ENCODE measurements around the gene STK16.
A peak's percentile ranks its signal among the peaks of the same experiment; 100 is the strongest.

Gene STK16

DNA sequence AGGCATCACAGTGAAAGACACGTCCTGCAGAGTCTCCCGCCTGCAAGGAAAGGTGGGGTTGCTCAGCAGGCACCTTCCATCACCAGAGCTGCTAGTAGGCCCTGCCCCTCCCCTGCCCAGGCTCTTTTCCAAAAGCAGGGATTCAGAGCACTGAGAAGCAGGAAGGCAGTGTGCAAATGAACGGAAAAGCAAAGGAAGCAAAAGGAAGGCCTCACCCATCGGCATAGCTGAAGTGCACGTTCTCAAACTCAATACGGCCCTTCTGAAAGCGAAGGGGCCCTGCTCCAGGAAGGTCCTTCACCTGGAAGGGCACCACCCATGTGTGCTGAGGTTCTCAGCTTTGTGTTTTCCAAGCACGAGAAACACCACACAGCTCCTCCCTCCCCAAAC is 32.3 kb upstream of the STK16 start:
- H3K79me1 ChIP-seq (ENCODE audit: low read length): peaks cover 6% of the 10 kb centered on the region

DNA sequence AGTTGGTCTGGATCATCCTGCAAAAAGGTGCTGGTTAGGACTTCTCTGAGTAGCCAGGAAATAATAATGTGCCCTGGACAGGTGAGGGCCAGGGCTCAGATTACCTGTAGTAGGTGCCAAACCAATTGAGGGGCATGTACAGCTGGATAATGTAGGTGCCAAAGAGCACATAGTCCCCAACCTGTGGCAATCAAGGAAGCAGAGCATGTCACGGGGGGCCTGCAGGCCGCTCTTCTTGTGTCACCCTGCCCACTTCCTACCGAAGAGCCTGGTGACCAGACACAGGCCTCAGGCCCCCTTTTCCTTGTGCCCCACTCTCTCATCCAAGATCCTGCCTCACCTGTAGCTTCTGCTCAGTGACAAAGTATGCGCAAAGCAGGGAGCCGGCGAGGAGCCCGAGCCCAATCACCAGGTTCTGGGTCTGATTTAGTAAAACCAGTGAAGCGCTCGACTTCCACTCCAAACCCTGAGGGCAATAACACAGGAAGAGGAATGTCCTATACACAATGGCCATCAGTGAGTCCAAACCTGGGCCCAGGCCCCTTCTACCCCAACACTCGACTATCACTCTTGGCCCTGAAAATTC is 31.7 kb upstream of the STK16 start:
- no peak for DNase-seq
- no peak overlapping the region for H3K18ac ChIP-seq (ENCODE audit: low read length)
- H2BK15ac ChIP-seq (replicated peaks; ENCODE audit: low read depth): no peak overlapping the region
- no CpG with 5 or more reads among the region's 10 CpGs for WGBS (ENCODE audit: extremely low coverage, insufficient coverage, low lambda C conversion rate)
- H3K27ac ChIP-seq (ENCODE audit: low read depth, low read length): no peak overlapping the region
- peaks cover 4% of the 10 kb centered on the region for H3K36me3 ChIP-seq (ENCODE audit: control insufficient read depth, insufficient read depth, low read length)
- no peak overlapping the region for H3K23ac ChIP-seq (ENCODE audit: low read length)
- no peak overlapping the region for H2BK120ac ChIP-seq (ENCODE audit: low read depth, low read length)
- H3K4me3 ChIP-seq (ENCODE audit: low read length): no peak overlapping the region
- no peak overlapping the region for H3K56ac ChIP-seq (ENCODE audit: low read length)
- H3K9ac ChIP-seq (ENCODE audit: low read length): no peak overlapping the region
- no peak overlapping the region for H3K4ac ChIP-seq (ENCODE audit: low read depth, low read length)
- peaks cover 2% of the 10 kb centered on the region for H3K4me1 ChIP-seq (ENCODE audit: control insufficient read depth, low read depth, low read length)
- H3K27me3 ChIP-seq (ENCODE audit: insufficient read depth, low read length, poor library complexity): no peaks in the 10 kb centered on the region
- H3K4me2 ChIP-seq (ENCODE audit: low read length): no peak overlapping the region
- no peaks in the 10 kb centered on the region for H3K79me2 ChIP-seq (ENCODE audit: control insufficient read depth, insufficient read depth, low read length)
- no peak overlapping the region for H2AK5ac ChIP-seq (ENCODE audit: low read length)
- H4K8ac ChIP-seq (ENCODE audit: low read depth, low read length): no peak overlapping the region
- no peak overlapping the region for H2BK5ac ChIP-seq (ENCODE audit: low read length)
- peaks cover 6% of the 10 kb centered on the region for H3K79me1 ChIP-seq (ENCODE audit: low read length)
- H4K5ac ChIP-seq (ENCODE audit: low read length): no peak overlapping the region

More for the DNA sequence above, 32.3 kb upstream of the STK16 start:
- H2BK120ac ChIP-seq (ENCODE audit: low read depth, low read length): no peak overlapping the region
- peaks cover 4% of the 10 kb centered on the region for H3K36me3 ChIP-seq (ENCODE audit: control insufficient read depth, insufficient read depth, low read length)
- no peak overlapping the region for H3K4me3 ChIP-seq (ENCODE audit: low read length)
- no peak overlapping the region for H2BK5ac ChIP-seq (ENCODE audit: low read length)
- H4K8ac ChIP-seq (ENCODE audit: low read depth, low read length): no peak overlapping the region
- H3K23ac ChIP-seq (ENCODE audit: low read length): no peak overlapping the region
- DNase-seq: no peak
- peaks cover 2% of the 10 kb centered on the region for H3K4me1 ChIP-seq (ENCODE audit: control insufficient read depth, low read depth, low read length)
- H3K9ac ChIP-seq (ENCODE audit: low read length): no peak overlapping the region
- H3K27ac ChIP-seq (ENCODE audit: low read depth, low read length): no peak overlapping the region
- no peaks in the 10 kb centered on the region for H3K79me2 ChIP-seq (ENCODE audit: control insufficient read depth, insufficient read depth, low read length)
- H3K56ac ChIP-seq (ENCODE audit: low read length): no peak overlapping the region
- no peak overlapping the region for H2BK15ac ChIP-seq (replicated peaks; ENCODE audit: low read depth)
- H4K5ac ChIP-seq (ENCODE audit: low read length): no peak overlapping the region
- no peak overlapping the region for H3K18ac ChIP-seq (ENCODE audit: low read length)
- no peak overlapping the region for H3K4ac ChIP-seq (ENCODE audit: low read depth, low read length)
- no CpG with 5 or more reads among the region's 8 CpGs for WGBS (ENCODE audit: extremely low coverage, insufficient coverage, low lambda C conversion rate)
- H3K4me2 ChIP-seq (ENCODE audit: low read length): no peak overlapping the region
- no peaks in the 10 kb centered on the region for H3K27me3 ChIP-seq (ENCODE audit: insufficient read depth, low read length, poor library complexity)
- H2AK5ac ChIP-seq (ENCODE audit: low read length): no peak overlapping the region

DNA sequence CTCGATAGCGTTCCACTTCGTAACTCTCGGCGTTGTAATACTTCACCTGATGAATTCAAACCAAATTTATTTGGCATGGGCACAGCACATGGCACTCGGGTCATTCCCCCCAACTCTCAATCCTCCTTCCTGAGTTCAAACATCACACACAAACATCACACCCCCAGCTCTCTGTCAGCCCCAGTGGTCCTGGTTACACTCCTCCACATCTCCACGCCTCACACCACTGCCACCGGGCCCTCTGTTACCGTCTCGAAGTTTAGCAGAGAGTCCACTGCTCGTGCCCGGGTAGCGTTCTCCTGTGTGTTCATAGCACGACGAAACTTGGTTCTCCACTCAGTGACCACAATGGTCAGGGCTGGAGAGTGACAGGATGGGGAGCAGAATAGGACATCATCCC is 31.1 kb upstream of the STK16 start:
- H3K4me2 ChIP-seq (ENCODE audit: low read length): no peak overlapping the region
- WGBS (ENCODE audit: extremely low coverage, insufficient coverage, low lambda C conversion rate): no CpG with 5 or more reads among the region's 15 CpGs
- H3K36me3 ChIP-seq (ENCODE audit: control insufficient read depth, insufficient read depth, low read length): peaks cover 4% of the 10 kb centered on the region
- H2AK5ac ChIP-seq (ENCODE audit: low read length): no peak overlapping the region
- no peak overlapping the region for H3K9ac ChIP-seq (ENCODE audit: low read length)
- H3K79me1 ChIP-seq (ENCODE audit: low read length): peaks cover 6% of the 10 kb centered on the region
- no peak overlapping the region for H2BK120ac ChIP-seq (ENCODE audit: low read depth, low read length)
- no peaks in the 10 kb centered on the region for H3K27me3 ChIP-seq (ENCODE audit: insufficient read depth, low read length, poor library complexity)
- no peak overlapping the region for H3K56ac ChIP-seq (ENCODE audit: low read length)
- no peak overlapping the region for H3K4me3 ChIP-seq (ENCODE audit: low read length)
- no peak overlapping the region for H2BK5ac ChIP-seq (ENCODE audit: low read length)
- no peak overlapping the region for H3K18ac ChIP-seq (ENCODE audit: low read length)
- H2BK15ac ChIP-seq (replicated peaks; ENCODE audit: low read depth): no peak overlapping the region
- H4K5ac ChIP-seq (ENCODE audit: low read length): no peak overlapping the region
- peaks cover 2% of the 10 kb centered on the region for H3K4me1 ChIP-seq (ENCODE audit: control insufficient read depth, low read depth, low read length)
- H3K23ac ChIP-seq (ENCODE audit: low read length): no peak overlapping the region
- H4K8ac ChIP-seq (ENCODE audit: low read depth, low read length): no peak overlapping the region
- H3K4ac ChIP-seq (ENCODE audit: low read depth, low read length): no peak overlapping the region
- no peak overlapping the region for H3K27ac ChIP-seq (ENCODE audit: low read depth, low read length)
- no peaks in the 10 kb centered on the region for H3K79me2 ChIP-seq (ENCODE audit: control insufficient read depth, insufficient read depth, low read length)
- DNase-seq: no peak

DNA sequence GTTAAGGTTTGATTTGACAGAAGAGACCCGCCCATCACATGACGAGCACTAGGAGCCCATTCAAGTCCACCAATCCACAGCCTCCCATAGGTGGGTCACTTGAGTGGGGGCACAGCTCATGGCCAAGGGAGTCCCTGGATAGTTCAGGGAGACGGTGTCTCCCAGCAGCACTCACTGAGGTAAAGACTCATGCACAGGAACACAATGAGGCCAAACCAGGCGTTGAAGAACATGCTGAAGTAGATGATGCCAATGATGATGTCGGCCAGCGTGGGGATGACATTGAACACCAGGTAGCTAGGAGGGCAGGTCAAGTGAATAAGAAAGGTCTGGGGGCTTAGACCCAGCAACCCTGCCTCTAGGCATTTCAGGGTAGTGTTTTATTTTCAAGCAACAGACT is 30.5 kb upstream of the STK16 start:
- H3K27me3 ChIP-seq (ENCODE audit: insufficient read depth, low read length, poor library complexity): no peaks in the 10 kb centered on the region
- no peak overlapping the region for H3K4me3 ChIP-seq (ENCODE audit: low read length)
- no peak overlapping the region for H3K4me2 ChIP-seq (ENCODE audit: low read length)
- H3K4me1 ChIP-seq (ENCODE audit: control insufficient read depth, low read depth, low read length): peaks cover 2% of the 10 kb centered on the region
- H2BK120ac ChIP-seq (ENCODE audit: low read depth, low read length): no peak overlapping the region
- DNase-seq: no peak
- H3K79me1 ChIP-seq (ENCODE audit: low read length): peaks cover 6% of the 10 kb centered on the region
- H3K36me3 ChIP-seq (ENCODE audit: control insufficient read depth, insufficient read depth, low read length): peaks cover 4% of the 10 kb centered on the region
- H4K8ac ChIP-seq (ENCODE audit: low read depth, low read length): no peak overlapping the region
- no CpG with 5 or more reads among the region's 6 CpGs for WGBS (ENCODE audit: extremely low coverage, insufficient coverage, low lambda C conversion rate)
- H2BK15ac ChIP-seq (replicated peaks; ENCODE audit: low read depth): no peak overlapping the region
- H3K23ac ChIP-seq (ENCODE audit: low read length): no peak overlapping the region
- no peak overlapping the region for H4K5ac ChIP-seq (ENCODE audit: low read length)
- H3K4ac ChIP-seq (ENCODE audit: low read depth, low read length): no peak overlapping the region
- no peak overlapping the region for H3K56ac ChIP-seq (ENCODE audit: low read length)
- H3K9ac ChIP-seq (ENCODE audit: low read length): no peak overlapping the region
- no peak overlapping the region for H2AK5ac ChIP-seq (ENCODE audit: low read length)
- H3K27ac ChIP-seq (ENCODE audit: low read depth, low read length): no peak overlapping the region
- no peak overlapping the region for H2BK5ac ChIP-seq (ENCODE audit: low read length)
- no peak overlapping the region for H3K18ac ChIP-seq (ENCODE audit: low read length)
- H3K79me2 ChIP-seq (ENCODE audit: control insufficient read depth, insufficient read depth, low read length): no peaks in the 10 kb centered on the region

DNA sequence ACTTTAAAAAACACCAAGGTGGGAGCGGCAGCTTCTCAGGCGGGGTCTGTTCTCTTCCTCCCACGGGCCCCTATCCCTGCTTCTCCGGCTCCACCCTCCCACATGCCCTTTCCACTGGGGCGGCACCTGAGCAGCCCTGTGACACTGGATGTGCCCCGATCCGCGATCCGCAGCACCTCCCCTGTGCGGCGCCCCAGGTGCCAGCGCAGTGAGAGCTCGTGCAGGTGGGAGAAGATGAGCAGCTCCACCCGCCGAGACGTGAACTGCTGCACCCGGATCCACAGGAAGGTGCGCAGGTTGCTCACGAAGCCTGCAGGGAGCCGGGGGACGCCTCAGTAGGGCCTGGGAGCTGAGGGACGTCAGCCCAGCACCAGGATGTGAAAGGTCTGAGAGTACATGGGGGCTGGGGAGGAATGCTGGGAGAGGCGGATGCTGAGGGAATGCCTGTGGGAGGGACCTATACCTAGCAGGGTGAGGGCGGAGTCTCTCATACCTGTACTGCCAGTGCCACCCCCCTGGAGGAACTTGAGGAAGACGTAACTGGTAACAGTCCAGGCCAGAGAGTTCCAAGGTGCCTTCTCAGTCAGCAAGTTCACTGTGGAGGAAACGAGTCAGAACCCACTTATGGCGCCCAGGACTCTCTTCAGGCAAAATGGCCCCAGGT is 29.3 kb upstream of the STK16 start:
- Histone ChIP-seq H3K9ac (ENCODE audit: low read length) (no peak overlapping the region), H3K27ac (ENCODE audit: low read depth, low read length) (no peak overlapping the region), H3K4me1 (ENCODE audit: control insufficient read depth, low read depth, low read length) (peaks cover 2% of the 10 kb centered on the region), H3K79me2 (ENCODE audit: control insufficient read depth, insufficient read depth, low read length) (no peaks in the 10 kb centered on the region), H2AK5ac (ENCODE audit: low read length) (no peak overlapping the region), H3K56ac (ENCODE audit: low read length) (peak overlapping the region; percentile 38), H3K4me3 (ENCODE audit: low read length) (no peak overlapping the region), H3K36me3 (ENCODE audit: control insufficient read depth, insufficient read depth, low read length) (peaks cover 4% of the 10 kb centered on the region), H3K79me1 (ENCODE audit: low read length) (peaks cover 6% of the 10 kb centered on the region), H2BK15ac (replicated peaks; ENCODE audit: low read depth) (no peak overlapping the region), H4K8ac (ENCODE audit: low read depth, low read length) (no peak overlapping the region), H2BK120ac (ENCODE audit: low read depth, low read length) (no peak overlapping the region), H4K5ac (ENCODE audit: low read length) (no peak overlapping the region), H3K18ac (ENCODE audit: low read length) (no peak overlapping the region), H3K4ac (ENCODE audit: low read depth, low read length) (no peak overlapping the region), H3K27me3 (ENCODE audit: insufficient read depth, low read length, poor library complexity) (no peaks in the 10 kb centered on the region), H2BK5ac (ENCODE audit: low read length) (no peak overlapping the region), H3K4me2 (ENCODE audit: low read length) (no peak overlapping the region), H3K23ac (ENCODE audit: low read length) (no peak overlapping the region)
- peak; percentile 50 for DNase-seq
- WGBS (ENCODE audit: extremely low coverage, insufficient coverage, low lambda C conversion rate): no CpG with 5 or more reads among the region's 27 CpGs

DNA sequence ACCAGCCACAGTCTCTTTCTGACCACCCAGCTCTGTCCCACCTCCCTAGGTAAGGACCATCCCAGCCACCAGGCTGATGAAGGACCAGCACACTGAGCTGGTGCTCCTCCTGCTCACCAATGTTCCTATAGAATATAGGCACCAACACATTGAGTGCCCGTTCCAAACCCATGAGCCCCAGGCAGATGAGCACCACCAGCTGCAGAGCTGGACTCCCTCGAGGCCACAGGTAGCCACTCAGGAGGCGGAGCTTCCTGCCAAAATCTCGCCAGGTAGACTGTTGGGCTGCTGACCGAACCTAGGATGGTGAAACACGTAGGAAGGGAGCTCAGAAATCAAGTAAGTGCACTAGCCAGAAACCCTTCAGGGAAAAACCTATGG is 28.8 kb upstream of the STK16 start:
- Histone ChIP-seq H3K23ac (ENCODE audit: low read length) (no peak overlapping the region), H3K27ac (ENCODE audit: low read depth, low read length) (no peak overlapping the region), H3K79me2 (ENCODE audit: control insufficient read depth, insufficient read depth, low read length) (no peaks in the 10 kb centered on the region), H3K4me2 (ENCODE audit: low read length) (no peak overlapping the region), H3K4ac (ENCODE audit: low read depth, low read length) (no peak overlapping the region), H3K79me1 (ENCODE audit: low read length) (peaks cover 6% of the 10 kb centered on the region), H3K4me1 (ENCODE audit: control insufficient read depth, low read depth, low read length) (peaks cover 2% of the 10 kb centered on the region), H4K5ac (ENCODE audit: low read length) (no peak overlapping the region), H3K36me3 (ENCODE audit: control insufficient read depth, insufficient read depth, low read length) (peaks cover 4% of the 10 kb centered on the region), H3K56ac (ENCODE audit: low read length) (no peak overlapping the region), H3K27me3 (ENCODE audit: insufficient read depth, low read length, poor library complexity) (no peaks in the 10 kb centered on the region), H3K9ac (ENCODE audit: low read length) (no peak overlapping the region), H2BK5ac (ENCODE audit: low read length) (no peak overlapping the region), H3K18ac (ENCODE audit: low read length) (no peak overlapping the region), H2BK120ac (ENCODE audit: low read depth, low read length) (no peak overlapping the region), H3K4me3 (ENCODE audit: low read length) (no peak overlapping the region), H2BK15ac (replicated peaks; ENCODE audit: low read depth) (no peak overlapping the region), H2AK5ac (ENCODE audit: low read length) (no peak overlapping the region), H4K8ac (ENCODE audit: low read depth, low read length) (no peak overlapping the region)
- DNase-seq: no peak
- no CpG with 5 or more reads among the region's 6 CpGs for WGBS (ENCODE audit: extremely low coverage, insufficient coverage, low lambda C conversion rate)

Measured in mesendoderm (in vitro differentiated cells).